ENCODE measurements around the gene C1orf50.

- TF ChIP-seq POLR2A (IDR thresholded peaks at IDR 0.05) = no peak
- TF ChIP-seq, protein P1, sequence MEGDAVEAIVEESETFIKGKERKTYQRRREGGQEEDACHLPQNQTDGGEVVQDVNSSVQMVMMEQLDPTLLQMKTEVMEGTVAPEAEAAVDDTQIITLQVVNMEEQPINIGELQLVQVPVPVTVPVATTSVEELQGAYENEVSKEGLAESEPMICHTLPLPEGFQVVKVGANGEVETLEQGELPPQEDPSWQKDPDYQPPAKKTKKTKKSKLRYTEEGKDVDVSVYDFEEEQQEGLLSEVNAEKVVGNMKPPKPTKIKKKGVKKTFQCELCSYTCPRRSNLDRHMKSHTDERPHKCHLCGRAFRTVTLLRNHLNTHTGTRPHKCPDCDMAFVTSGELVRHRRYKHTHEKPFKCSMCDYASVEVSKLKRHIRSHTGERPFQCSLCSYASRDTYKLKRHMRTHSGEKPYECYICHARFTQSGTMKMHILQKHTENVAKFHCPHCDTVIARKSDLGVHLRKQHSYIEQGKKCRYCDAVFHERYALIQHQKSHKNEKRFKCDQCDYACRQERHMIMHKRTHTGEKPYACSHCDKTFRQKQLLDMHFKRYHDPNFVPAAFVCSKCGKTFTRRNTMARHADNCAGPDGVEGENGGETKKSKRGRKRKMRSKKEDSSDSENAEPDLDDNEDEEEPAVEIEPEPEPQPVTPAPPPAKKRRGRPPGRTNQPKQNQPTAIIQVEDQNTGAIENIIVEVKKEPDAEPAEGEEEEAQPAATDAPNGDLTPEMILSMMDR (IDR thresholded peaks at IDR 0.05) = no peak
Observed at GRCh38 chr1:42738678-42739226, 28.3 kb upstream of the C1orf50 start.

Measured in body of pancreas (tissue), 4 donors.